WTC11 (cell line): Measurements from ENCODE around the gene RGS5. TPM values are rescaled to one million over a fixed set of nuclear protein-coding genes. Genes with fewer than 3 reads are reported as not detected.

Experiments
- ATAC-seq: fragments of 200-7000 bp; cut with Tn5 transposase; 2 replicates; pipeline ENCODE4 v1.10.0; 2021; ENCODE audit warnings: mild to moderate bottlenecking, moderate library complexity
- CTCF ChIA-PET: fragments of 300-600 bp; sonication (Branson Sonifier 250); formaldehyde crosslinking; loops from one replicate; lab custom pipeline; 2021; ENCODE audit warnings: antibody characterized with exemption; lab: Charles Lee
- POLR2A ChIA-PET: fragments of 350-600 bp; sonication (Branson Sonifier 250); formaldehyde crosslinking; loops from one replicate; lab custom pipeline; 2021; ENCODE audit warnings: antibody characterized with exemption; lab: Charles Lee
- DNase-seq: peaks from one replicate; pipeline ENCODE4 v3.0.0; 2021; ENCODE audit warnings: low spot score
- H3K27ac Mint-ChIP-seq: 2 replicates; pipeline ENCODE4 v1.8.0; 2021; ENCODE audit warnings: mixed read lengths
- H3K27me3 Mint-ChIP-seq: 2 replicates; pipeline ENCODE4 v1.8.0; 2021; ENCODE audit warnings: low read depth, mild to moderate bottlenecking, moderate library complexity, mixed read lengths
- H3K36me3 Mint-ChIP-seq: 2 replicates; pipeline ENCODE4 v1.8.0; 2021; ENCODE audit warnings: mixed read lengths
- H3K4me1 Mint-ChIP-seq: 2 replicates; pipeline ENCODE4 v1.8.0; 2022; ENCODE audit warnings: mixed read lengths
- H3K4me3 Mint-ChIP-seq: 2 replicates; pipeline ENCODE4 v1.8.0; 2021; ENCODE audit warnings: mild to moderate bottlenecking, moderate library complexity, mixed read lengths
- H3K9me3 Mint-ChIP-seq: 2 replicates; pipeline ENCODE4 v1.8.0; 2021; ENCODE audit warnings: mixed read lengths
- AR ChIP-seq: fragments of 250-450 bp; sonication (Bioruptor Pico); IDR thresholded peaks from 2 replicates; pipeline ENCODE4 v1.9.0; 2021; ENCODE audit warnings: mild to moderate bottlenecking
- ARID4B ChIP-seq: sonication (generic); formaldehyde crosslinking; IDR thresholded peaks from 2 replicates; pipeline ENCODE4 v1.8.0; 2023; ENCODE audit warnings: missing genetic modification reagents, mild to moderate bottlenecking, borderline replicate concordance
- ATF2 ChIP-seq: sonication (generic); formaldehyde crosslinking; IDR thresholded peaks from 2 replicates; pipeline ENCODE4 v1.8.1; 2022; ENCODE audit warnings: low read depth, missing genetic modification reagents, borderline replicate concordance
- ATF3 ChIP-seq: sonication (generic); formaldehyde crosslinking; conservative IDR thresholded peaks from 2 replicates; pipeline ENCODE4 v1.8.1; 2022; ENCODE audit warnings: mild to moderate bottlenecking, missing genetic modification reagents
- CREM ChIP-seq: sonication (generic); formaldehyde crosslinking; IDR thresholded peaks from 2 replicates; pipeline ENCODE4 v1.8.1; 2022; ENCODE audit warnings: mild to moderate bottlenecking, missing genetic modification reagents, moderate library complexity
- EMX1 ChIP-seq: fragments of 250-450 bp; sonication (Bioruptor Pico); IDR thresholded peaks from 2 replicates; pipeline ENCODE4 v1.8.0; 2021; ENCODE audit warnings: mild to moderate bottlenecking
- ERG ChIP-seq: fragments of 250-450 bp; sonication (Bioruptor Pico); IDR thresholded peaks from 2 replicates; pipeline ENCODE4 v1.8.0; 2021; ENCODE audit warnings: mild to moderate bottlenecking
- ETV6 ChIP-seq: sonication (generic); formaldehyde crosslinking; IDR thresholded peaks from 2 replicates; pipeline ENCODE4 v1.8.1; 2022; ENCODE audit warnings: mild to moderate bottlenecking, missing genetic modification reagents
- FOXJ3 ChIP-seq: sonication (generic); formaldehyde crosslinking; IDR thresholded peaks from 2 replicates; pipeline ENCODE4 v1.9.0; 2021; ENCODE audit warnings: missing genetic modification reagents, mild to moderate bottlenecking, borderline replicate concordance
- FOXP1 ChIP-seq: sonication (generic); formaldehyde crosslinking; IDR thresholded peaks from 2 replicates; pipeline ENCODE4 v1.8.0; 2022; ENCODE audit warnings: missing genetic modification reagents, mild to moderate bottlenecking, moderate library complexity, borderline replicate concordance
- IRF1 ChIP-seq: sonication (generic); formaldehyde crosslinking; IDR thresholded peaks from 2 replicates; pipeline ENCODE4 v1.8.0; 2023; ENCODE audit warnings: missing genetic modification reagents
- JAZF1 ChIP-seq: fragments of 250-450 bp; sonication (Bioruptor Pico); IDR thresholded peaks from 2 replicates; pipeline ENCODE4 v1.9.0; 2021; ENCODE audit warnings: moderate library complexity, mild to moderate bottlenecking, inconsistent platforms
- NFE2L1 ChIP-seq: sonication (generic); formaldehyde crosslinking; IDR thresholded peaks from 2 replicates; pipeline ENCODE4 v1.8.1; 2023; ENCODE audit warnings: missing genetic modification reagents
- NR1H2 ChIP-seq: sonication (generic); formaldehyde crosslinking; IDR thresholded peaks from 2 replicates; pipeline ENCODE4 v1.9.0; 2021; ENCODE audit warnings: mild to moderate bottlenecking, moderate library complexity, missing genetic modification reagents
- RORB ChIP-seq: fragments of 250-450 bp; sonication (Bioruptor Pico); IDR thresholded peaks from 2 replicates; pipeline ENCODE4 v1.9.0; 2021; ENCODE audit warnings: mild to moderate bottlenecking
- TEAD1 ChIP-seq: sonication (generic); formaldehyde crosslinking; IDR thresholded peaks from 2 replicates; pipeline ENCODE4 v1.8.0; 2022; ENCODE audit warnings: mild to moderate bottlenecking, missing genetic modification reagents
- ZBTB21 ChIP-seq: sonication (generic); formaldehyde crosslinking; IDR thresholded peaks from 2 replicates; pipeline ENCODE4 v1.8.1; 2023; ENCODE audit warnings: mild to moderate bottlenecking, missing genetic modification reagents, borderline replicate concordance
- ZNF138 ChIP-seq: sonication (generic); formaldehyde crosslinking; conservative IDR thresholded peaks from 2 replicates; pipeline ENCODE4 v1.8.1; 2022; ENCODE audit warnings: mild to moderate bottlenecking, moderate library complexity, missing genetic modification reagents
- ZNF219 ChIP-seq: sonication (generic); formaldehyde crosslinking; IDR thresholded peaks from 2 replicates; pipeline ENCODE4 v1.8.0; 2023; ENCODE audit warnings: missing genetic modification reagents, mild to moderate bottlenecking, borderline replicate concordance
- ZNF263 ChIP-seq: sonication (generic); formaldehyde crosslinking; IDR thresholded peaks from 2 replicates; pipeline ENCODE4 v1.8.1; 2022; ENCODE audit warnings: low read depth, mild to moderate bottlenecking, moderate library complexity, missing genetic modification reagents
- ZNF317 ChIP-seq: sonication (generic); formaldehyde crosslinking; IDR thresholded peaks from 2 replicates; pipeline ENCODE4 v1.8.1; 2023; ENCODE audit warnings: low read depth, mild to moderate bottlenecking, moderate library complexity, missing genetic modification reagents, borderline replicate concordance
- ZNF512 ChIP-seq: sonication (generic); formaldehyde crosslinking; IDR thresholded peaks from 2 replicates; pipeline ENCODE4 v1.8.1; 2022; ENCODE audit warnings: missing genetic modification reagents, borderline replicate concordance
- ZSCAN18 ChIP-seq: fragments of 250-450 bp; sonication (Bioruptor Pico); IDR thresholded peaks from 2 replicates; pipeline ENCODE4 v2.1.2; 2022; ENCODE audit warnings: mild to moderate bottlenecking, moderate library complexity
- total RNA-seq: library from RNA; stranded (reverse); gene quantifications from 3 replicates; pipeline ENCODE4 v1.2.3, GENCODE V29; 2021

RGS5 gene
- total RNA-seq, 1 experiment from 2014 or later: 23.6 TPM

- no peak overlapping the region for H3K4me3 Mint-ChIP-seq
- no peaks in the 10 kb centered on the region for H3K36me3 Mint-ChIP-seq
- TF ChIP-seq AR (CRISPR knock-in tag) (no peak), ARID4B (no peak), ZNF512 (CRISPR knock-in tag) (no peak), IRF1 (CRISPR knock-in tag) (no peak), ZNF317 (CRISPR knock-in tag) (no peak), RORB (CRISPR knock-in tag) (no peak), EMX1 (no peak), ZNF219 (no peak), NFE2L1 (no peak), ZNF138 (CRISPR knock-in tag) (no peak), ZBTB21 (CRISPR knock-in tag) (no peak), NR1H2 (no peak), FOXP1 (CRISPR knock-in tag) (no peak), ETV6 (CRISPR knock-in tag) (no peak), TEAD1 (CRISPR knock-in tag) (no peak)
- H3K27ac Mint-ChIP-seq: no peak overlapping the region
- ChIA-PET POLR2A (no interaction called here), CTCF (no interaction called here)
- no peak for DNase-seq
- H3K4me1 Mint-ChIP-seq: no peaks in the 10 kb centered on the region
- peaks cover 5% of the 10 kb centered on the region for H3K9me3 Mint-ChIP-seq
- ATAC-seq: no peak
- no peaks in the 10 kb centered on the region for H3K27me3 Mint-ChIP-seq
Measured at GRCh38 chr1:163095213-163095612, 107.5 kb downstream of the RGS5 start.

- H3K36me3 Mint-ChIP-seq: no peaks in the 10 kb centered on the region
- no peaks in the 10 kb centered on the region for H3K4me1 Mint-ChIP-seq
- POLR2A ChIA-PET: no interaction called here
- H3K4me3 Mint-ChIP-seq: no peak overlapping the region
- no peak for ATAC-seq
- H3K27me3 Mint-ChIP-seq: no peaks in the 10 kb centered on the region
- no peak overlapping the region for H3K27ac Mint-ChIP-seq
- CTCF ChIA-PET: no interaction called here
- no peak for DNase-seq
- H3K9me3 Mint-ChIP-seq: no peaks in the 10 kb centered on the region
- TF ChIP-seq ATF2 (CRISPR knock-in tag) (no peak), JAZF1 (CRISPR knock-in tag) (no peak), ZSCAN18 (CRISPR knock-in tag) (no peak), CREM (CRISPR knock-in tag) (no peak), ERG (no peak), ATF3 (CRISPR knock-in tag) (no peak), ZNF263 (CRISPR knock-in tag) (no peak), ZNF317 (CRISPR knock-in tag) (no peak), FOXJ3 (no peak)
Measured at GRCh38 chr1:163094589-163094988, 108.1 kb downstream of the RGS5 start.
